OCI-M2 (cell line): ENCODE measurements around the gene DUSP6.
"Not testable (repeated sequence)": the region's sequence is repeated elsewhere in the genome, so short reads cannot be mapped to it uniquely, and the experiment has no call there.

Experiments
- DNase-seq: peaks from one replicate; lab custom pipeline; 2025; ENCODE audit not compliant: unreplicated experiment; lab: John Stamatoyannopoulos, UW

DUSP6 gene

GRCh38 chr12:89353188-89353822 lies 1.0 kb upstream of the DUSP6 start:
- DNase-seq = no peak

DNA sequence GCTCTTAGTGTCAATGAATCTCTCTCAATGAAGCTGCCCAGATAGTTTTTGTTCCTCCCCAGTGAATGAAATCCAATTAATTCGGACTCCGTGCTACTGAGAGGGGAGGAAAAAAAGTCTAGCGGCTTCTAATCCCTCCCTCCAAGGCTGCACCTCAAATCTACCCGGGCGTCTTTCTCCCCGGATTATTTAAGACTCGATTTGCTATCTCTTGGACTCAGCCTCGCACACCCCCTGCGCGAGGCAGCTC lies 134 bp downstream of the DUSP6 start:
- DNase-seq = no peak

GRCh38 chr12:89351489-89352241 lies 636 bp downstream of the DUSP6 start:
- DNase-seq = no peak

- DNase-seq = no peak
Observed at GRCh38 chr12:89350630-89351488, 1.4 kb downstream of the DUSP6 start.

DNA sequence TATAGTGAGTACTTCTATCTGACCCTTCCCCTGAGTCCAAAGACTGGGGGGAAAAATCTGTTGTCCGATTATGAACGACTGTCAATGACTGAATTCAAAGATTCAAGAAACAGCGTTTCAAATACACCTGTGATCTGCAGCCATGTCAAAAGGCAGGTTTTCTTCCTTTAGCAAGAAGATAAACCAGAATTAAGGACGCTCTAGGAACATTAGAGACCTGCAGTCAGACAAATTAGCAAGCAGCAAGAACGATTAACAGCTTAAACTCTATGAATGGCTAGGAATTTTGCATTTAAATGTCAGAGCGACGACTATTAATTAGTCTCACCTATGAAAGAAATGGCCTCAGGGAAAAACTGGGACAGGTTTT lies 2.1 kb downstream of the DUSP6 start:
- DNase-seq = no peak

GRCh38 chr12:89349814-89350213 lies 2.5 kb downstream of the DUSP6 start:
- DNase-seq = no peak

DNA sequence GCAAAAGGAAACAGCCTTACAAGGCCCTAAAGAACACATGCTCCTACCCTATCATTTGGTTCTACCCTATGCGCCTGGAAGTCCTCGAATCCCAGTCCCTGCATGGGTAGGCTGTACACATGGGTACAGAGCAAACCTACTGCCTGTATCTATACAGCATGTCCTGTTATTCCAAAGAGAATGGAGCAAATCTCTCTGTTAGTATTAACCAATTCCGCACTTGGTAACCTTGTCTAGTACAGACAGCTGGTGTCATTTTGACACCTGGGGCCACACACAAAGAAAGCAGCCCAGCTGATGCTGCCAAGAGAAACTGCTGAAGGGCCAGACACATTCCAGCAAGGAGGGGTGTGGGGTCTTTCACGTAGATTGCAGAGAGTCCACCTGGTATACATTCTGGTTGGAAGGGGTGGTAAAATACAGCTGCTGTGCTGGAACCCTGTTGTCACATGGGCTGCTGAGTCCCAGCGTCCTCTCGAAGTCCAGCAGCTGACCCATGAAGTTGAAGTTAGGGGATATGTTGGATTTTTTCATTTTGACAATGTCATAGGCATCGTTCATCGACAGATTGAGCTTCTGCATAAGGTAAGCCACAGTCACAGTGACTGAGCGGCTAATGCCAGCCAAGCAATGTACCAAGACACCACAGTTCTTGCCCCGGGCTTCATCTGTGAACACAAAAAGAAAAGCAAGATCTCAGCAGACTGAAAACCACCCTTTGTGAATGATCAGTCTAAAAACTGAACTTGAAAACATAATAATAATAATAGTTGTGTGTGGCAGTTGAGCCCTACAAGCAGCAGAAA lies 3.2 kb downstream of the DUSP6 start:
- no peak for DNase-seq

DNA sequence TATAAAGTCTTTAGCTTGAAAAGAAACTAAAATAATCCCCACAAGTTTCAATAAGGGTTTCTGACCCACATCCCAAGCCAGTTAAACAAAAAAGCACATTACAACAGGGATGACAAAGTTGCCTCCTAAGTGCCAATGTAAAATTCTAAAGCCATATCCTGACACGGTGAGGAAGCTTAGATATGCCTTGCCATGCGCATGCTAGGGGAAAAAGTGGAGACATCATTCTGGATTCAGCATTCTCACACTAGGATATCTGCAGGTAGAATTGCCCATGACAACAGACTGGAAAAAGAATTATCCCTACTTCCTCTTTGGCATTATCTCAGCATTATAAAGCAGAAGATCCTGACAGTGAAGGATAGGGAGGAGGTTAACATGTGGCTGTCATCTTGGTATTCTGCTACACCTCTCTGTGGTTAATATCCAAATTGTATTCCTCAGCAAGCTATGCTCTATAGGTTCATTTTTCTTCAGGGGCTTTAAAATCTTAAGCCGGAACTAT lies 4.9 kb downstream of the DUSP6 start:
- no peak for DNase-seq

DNA sequence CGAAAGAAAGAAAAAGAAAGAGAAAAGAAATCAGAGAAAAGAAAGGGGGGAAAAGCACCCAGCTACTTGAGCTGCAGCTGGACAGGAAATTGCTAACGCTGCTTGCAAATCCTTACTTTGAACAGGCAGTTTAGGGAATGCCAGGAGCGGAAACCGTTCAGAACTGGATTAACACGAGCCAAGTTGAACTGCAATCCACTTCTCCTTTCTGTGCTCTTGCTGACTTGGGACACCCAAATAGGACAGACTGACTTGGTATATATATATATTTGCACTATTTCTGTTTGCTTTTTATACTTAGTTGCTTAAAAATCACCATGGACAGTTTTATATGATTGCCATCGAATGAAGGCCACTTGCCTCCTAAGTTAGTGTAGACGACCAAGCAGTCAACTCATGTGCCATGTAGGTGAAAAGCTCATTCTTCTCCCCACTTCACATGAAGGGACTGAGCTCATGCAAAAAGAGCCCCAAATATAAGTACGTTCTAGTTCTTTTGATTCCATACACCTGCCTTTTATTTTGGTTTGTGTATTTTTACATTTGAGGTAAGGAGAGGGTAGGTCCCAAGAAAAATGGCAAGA lies 5.5 kb downstream of the DUSP6 start:
- DNase-seq = no peak

- DNase-seq = no peak
Observed at GRCh38 chr12:89345830-89346740, 6.2 kb downstream of the DUSP6 start.

GRCh38 chr12:89345376-89345775 lies 6.9 kb downstream of the DUSP6 start:
- DNase-seq = no peak

- DNase-seq = no peak
Observed at GRCh38 chr12:89344862-89345202, 7.5 kb downstream of the DUSP6 start.

DNA sequence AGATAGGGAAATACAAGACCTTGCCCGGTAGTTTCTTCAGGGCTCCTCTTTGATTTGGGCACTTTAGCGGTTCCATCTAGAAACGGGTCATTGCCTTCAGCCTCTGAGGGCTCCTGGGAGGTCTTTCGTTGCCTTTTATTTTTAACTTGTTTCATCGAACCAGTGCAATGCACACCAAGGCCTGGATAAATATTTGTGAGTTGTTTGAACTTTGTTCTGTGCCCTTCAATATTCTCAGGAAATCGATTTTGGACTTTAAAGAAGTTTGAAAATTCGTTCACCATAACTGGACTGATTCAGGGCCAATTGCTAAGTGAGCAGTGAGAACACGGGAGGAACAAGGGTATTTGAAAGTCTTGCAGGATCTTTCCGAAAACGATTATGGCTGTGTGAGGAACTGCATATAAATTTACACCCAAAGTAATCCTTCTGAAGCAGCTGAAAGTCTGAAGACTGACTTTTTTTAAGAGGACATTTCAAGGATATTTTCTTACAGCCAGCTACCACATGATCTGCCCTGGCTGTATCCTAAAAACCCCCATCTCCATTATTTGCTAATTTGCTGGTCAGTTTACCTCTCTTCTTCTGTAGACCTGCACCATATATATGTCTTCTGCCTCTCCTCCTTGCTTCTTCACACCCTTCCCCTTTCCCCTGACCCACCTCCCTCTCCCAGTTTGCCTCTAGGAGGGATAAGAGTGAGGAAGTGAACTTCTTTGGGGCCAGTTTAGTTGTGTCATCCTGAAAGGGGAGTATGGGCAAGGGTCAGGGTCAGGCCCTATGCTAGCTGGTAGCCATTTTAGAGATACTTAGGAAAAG lies 8.0 kb downstream of the DUSP6 start:
- DNase-seq = no peak

DNA sequence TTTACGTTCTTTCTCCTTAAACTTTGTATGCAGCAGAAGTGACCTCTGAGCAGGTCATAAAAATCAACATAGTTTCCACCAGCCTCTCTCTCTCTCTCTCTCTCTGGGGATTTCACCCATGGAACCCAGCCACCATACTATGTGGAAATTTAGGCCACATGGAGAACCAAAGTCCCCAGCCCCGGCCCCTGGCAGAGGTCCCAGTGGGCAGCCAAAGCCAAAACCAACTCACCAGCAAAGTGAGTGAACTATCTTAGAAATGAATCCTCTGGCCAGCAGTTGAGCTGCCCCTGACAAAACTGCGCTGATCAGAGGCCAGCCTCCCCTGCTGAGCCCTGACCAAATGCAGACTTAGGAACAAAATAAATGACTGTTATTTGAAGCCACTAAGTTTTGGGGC lies 9.2 kb downstream of the DUSP6 start:
- DNase-seq = no peak

GRCh38 chr12:89340861-89341260 lies 11.4 kb downstream of the DUSP6 start:
- DNase-seq = no peak

DNA sequence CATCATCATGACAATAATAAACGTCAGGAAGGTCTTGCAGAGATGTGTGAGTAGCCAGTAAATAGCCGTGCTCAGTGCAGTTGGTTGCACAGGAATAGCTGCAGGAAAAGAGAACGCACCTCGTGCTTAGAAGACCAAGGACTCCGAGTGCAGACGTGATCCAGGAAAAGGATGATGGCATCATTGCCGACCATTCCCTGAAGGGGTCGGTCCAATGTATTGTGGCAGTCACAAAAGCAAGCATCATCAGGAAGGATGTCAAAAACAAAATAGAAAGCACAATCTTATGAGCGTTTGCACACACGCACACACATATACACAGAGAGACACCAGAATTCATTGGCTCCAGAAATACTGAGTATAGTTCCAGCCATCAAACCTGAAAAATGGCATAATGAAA lies 12.8 kb downstream of the DUSP6 start:
- no peak for DNase-seq

DNA sequence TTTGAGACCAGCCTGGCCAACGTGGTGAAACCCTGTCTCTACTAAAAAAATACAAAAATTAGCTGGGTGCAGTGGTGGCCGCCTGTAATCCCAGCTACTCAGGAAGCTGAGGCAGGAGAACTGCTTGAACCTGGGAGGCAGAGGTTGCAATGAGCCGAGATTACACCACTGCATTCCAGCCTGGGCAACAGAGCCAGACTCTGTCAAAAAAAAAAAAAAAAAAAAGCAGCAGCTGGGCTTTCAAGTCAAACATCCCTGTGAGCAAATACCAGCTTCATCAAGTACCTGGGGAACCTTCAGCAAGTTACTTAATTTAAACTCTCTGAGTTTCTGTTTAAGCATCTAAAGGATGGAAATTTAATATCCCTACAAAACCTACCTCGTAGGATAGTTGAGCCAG lies 15.2 kb downstream of the DUSP6 start:
- not testable (repeated sequence) for DNase-seq

DNA sequence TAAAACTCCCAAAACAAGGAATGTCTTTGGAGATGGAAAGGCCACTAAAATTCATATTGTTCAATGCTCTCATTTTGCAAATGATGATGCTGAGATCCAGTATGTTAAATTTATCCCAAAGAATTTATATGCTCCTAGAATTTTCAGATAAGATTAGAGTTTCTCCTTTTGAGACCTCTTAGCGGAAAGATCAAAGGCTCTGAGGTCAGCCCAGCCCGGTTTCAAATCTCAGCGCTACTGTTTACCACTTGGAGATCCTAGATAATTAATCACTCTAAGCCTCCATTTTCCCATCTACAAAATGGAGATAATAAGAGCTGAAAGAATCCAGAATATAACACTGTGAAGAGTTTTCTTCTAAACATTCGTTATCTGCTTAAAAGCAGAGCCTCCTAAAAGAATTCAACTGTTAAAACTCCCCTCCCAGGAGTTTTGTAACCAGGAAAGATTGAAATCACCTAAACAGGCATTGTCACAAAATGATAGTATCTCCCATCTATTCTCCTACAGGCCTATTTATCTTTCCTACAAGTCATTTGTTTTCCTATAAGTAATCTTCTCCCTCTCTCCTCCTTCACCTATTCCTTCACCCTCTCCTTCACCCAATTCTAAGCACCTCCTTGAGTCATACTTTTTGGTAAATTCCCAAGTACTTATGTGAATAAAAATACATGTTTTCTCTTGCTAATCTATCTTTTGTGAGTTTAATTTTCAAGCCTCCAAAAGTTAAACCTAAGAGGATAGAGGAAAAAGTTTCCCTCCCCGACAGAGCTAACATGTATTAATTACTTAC lies 16.7 kb downstream of the DUSP6 start:
- no peak for DNase-seq
